Stimulated activated CD4-positive, alpha-beta T cell treated with anti-CD3 and anti-CD28 coated beads, Interleukin-2, amount 100 ng/mL, for 4 hours (primary cell): ENCODE measurements around the gene APLF.
"Not testable (repeated sequence)": the region's sequence is repeated elsewhere in the genome, so short reads cannot be mapped to it uniquely, and the experiment has no call there.

Source experiments
- DNase-seq: peaks from one replicate; pipeline ENCODE4 v3.0.0-alpha.2; 2020; ENCODE audit warnings: low read depth

The APLF gene

DNA sequence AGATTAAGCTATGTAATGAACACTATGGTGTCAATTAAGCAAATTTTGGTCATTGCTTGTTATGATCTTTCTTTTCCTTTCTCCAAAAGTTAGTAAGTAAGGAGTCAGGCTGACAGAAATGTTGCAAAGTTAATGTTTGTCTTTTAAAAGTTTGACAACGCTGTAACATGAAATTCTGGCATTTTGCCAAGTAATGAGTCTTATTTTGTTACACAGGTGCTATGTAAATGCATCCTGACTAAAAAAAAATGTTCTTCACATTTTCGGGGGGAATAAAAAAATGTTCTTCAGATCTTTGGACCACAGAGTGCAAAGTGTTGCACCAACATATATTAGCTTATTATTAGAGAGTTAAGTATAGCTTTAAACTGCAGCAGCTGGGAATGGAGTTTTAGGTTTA is 121.2 kb downstream of the APLF start:
- no peak for DNase-seq

DNA sequence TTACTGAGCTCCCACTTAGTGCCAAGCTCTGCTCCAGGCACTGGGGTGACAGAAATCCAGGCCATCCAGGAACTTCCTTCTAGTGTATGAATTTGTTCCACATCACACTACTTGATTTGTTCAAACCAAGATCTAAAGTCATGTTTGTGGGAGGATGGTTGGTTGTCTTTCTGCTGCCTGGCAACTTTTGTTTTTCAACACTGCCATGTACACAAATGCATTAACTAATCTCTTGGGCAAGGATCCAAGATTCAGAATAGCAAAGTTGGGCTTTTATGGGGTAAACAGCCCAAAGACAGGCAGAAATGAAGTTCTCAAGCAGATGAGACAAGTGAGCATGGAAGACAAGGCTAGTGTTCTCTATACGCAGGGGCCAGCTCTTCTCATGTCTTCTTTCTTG is 122.6 kb downstream of the APLF start:
- no peak for DNase-seq

DNA sequence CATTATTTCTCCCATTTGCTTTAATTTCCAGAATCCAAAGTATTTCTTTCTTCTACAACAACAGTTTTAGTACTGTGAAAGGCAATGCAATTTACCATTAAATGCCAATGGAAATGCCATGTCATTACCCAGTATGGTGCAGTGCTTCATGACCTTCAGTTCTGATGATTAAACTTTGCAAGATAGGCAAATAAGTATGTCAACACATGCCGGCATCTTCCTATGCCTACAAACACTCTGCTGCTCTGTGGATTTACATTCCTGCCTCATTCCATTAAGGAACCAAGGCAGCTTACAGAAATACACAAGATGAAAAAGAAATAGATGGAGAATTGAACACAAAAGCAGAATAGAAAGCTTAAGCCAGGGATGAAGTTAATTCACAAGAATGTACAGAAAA is 123.3 kb downstream of the APLF start:
- DNase-seq = no peak

DNA sequence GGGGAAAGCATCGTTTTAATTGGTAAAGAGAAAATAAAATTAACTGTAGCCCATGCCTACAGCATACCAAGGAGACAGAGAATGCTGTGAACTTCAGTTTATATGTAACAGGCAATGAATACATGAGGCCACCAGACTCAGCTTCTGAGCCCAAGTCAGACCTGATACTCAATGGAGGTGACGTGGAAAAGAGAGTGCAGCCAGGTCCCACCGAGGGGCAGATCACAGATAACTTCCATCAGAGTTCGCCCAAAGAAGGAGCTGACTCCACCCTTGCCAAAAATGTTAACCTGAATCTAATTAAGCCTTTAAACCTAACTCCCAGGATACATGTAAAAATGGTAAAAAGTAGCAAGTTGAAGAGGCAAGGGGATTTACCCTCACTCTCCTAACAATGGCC is 123.8 kb downstream of the APLF start:
- DNase-seq = no peak

DNA sequence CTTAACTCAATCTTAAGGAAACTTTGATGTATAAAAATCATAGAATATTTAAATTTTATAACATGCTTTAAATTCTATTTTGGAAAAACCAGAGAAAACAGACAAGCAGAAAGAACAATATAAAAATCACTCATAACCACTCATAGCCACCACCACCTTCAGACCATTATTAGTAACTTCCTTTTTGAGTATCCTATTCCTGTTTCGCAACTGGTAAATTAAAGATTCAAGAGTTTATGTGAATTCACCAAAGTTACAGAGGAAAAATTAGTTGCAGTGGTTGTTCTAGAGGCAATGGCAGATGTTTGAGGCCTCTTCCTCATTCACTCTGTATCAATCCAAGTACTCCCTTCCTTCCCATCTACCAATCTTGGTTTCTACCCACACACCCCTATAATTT is 126.7 kb downstream of the APLF start:
- no peak for DNase-seq

DNA sequence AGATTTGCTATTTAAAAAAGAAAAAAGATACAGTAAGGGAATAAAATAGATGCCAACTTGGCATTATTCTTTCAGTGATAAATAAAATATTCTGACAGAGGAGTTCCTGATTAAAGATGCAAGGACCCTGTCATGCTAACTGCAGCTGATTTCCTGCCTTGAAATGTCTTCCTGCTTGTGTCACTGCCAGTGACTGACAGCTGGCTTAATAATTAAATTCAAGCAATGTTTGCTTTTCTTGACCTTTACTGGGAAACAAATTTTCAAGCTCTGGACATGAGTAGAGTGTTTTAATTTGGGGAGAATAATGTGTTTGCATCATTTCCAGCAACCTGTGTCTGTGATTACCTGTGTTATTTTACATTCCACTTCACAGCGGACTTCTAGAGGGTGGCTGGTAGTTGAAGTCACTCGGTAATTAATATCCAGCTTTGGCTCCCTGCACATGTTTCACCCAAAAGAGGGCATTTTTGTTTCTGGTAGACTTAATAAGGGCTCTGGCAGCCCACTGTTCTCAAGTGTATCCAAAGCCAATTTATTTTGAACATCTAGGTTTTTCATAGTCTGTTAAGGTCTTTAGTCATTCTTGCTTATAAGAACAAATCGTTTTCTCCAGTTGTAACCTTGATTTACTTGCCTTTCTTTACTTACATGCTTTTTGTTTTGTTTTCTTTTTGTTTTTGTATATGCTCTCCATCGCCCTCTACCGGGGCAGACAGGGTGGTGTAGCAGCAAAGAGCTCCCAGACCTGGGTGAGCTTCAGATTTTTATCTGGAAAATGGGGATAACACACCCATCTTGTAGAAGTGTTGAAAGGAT is 127.5 kb downstream of the APLF start:
- peak; percentile 36 for DNase-seq

DNA sequence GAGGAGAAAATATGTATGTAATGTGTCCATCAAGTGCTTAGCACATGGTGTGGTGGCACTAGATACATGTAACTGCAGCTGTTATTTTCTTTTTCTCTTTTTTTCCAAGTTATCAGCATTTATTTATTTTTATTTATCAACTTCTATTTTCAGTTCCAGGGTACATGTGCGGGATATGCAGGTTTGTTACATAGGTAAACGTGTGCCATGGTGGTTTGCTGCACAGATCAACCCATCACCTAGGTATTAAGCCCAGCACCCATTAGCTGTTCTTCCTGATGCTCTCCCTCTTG is 128.1 kb downstream of the APLF start:
- not testable (repeated sequence) for DNase-seq

DNA sequence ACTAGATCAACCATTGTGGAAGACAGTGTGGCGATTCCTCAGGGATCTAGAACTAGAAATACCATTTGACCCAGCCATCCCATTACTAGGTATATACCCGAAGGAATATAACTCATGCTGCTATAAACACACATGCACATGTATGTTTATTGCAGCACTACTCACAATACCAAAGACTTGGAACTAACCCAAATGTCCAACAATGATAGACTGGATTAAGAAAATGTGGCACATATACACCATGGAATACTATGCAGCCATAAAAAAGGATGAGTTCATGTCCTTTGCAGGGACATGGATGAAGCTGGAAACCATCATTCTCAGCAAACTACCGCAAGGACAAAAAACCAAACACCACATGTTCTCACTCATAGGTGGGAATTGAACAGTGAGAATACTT is 133.1 kb downstream of the APLF start:
- not testable (repeated sequence) for DNase-seq

DNA sequence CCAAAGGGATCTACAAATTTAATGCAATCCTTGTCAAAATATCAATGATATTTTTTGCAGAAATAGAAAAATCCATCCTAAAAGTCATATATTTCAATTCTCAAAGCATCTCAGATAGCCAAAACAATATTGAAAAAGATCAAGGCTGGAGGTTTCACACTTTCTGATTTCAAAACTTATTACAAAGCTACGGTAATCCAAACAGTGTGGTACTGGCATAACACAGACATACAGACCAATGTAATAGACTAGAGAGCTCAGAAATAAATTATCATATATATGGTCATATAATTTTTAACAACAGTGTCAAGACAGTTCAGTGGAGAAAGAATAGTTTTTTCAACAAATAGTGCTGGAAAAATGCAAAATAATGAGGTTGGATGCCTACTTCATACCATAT is 135.7 kb downstream of the APLF start:
- DNase-seq = no peak

DNA sequence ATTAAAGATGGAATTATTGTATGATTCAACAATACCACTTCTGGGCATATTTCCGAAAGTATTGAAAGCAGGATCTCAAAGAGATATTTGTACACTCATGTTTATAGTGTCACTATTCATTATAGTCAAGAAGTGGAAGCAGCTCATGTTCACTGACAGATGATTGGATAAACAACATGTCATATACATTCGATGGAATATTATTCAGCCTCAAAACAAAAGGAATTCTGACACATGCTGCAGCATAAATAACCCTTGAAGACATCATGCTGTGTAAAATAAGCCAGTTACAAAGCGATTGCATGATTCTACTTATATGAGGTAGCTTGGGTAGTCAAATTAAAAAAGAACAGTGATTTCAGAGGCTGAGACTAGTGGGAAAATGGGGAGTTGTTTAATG is 136.7 kb downstream of the APLF start:
- no peak for DNase-seq

DNA sequence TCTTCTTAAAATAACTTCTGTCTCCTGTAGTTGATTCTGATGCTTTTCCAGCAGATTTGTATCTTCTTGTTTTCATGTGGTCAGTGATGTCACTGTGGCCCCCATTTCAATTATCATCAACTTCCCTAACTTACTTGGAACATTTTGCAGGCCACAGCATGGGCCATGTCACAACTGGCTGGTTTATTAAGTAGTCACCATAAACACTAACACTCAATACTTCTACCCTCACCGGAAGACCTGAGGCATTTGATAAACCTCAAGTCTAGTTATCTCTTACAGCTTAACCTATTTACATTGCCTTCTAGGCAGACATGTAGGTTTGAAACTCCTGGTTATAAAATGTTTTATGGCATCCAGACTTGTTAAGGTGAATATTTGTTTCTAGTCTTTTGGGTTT is 138.6 kb downstream of the APLF start:
- no peak for DNase-seq

DNA sequence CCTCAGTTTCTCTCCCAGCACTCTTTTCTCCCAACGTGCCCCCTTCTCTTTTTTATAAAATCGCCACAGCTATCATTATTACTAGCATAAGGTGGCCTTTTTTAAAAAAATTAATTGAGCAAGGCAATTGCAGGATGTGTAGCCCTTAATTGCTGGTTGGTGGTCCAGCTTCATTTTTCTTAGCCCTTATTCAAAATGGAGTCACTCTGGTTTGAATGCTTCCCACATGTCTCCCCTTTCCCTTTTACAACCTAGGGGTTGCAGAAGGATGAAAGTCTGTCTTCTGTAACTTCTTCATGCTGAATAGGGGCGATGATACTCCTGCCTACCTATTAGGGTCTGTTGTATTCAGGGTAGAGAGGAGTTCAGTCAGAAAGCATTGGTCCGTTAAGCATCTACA is 139.4 kb downstream of the APLF start:
- DNase-seq = no peak

DNA sequence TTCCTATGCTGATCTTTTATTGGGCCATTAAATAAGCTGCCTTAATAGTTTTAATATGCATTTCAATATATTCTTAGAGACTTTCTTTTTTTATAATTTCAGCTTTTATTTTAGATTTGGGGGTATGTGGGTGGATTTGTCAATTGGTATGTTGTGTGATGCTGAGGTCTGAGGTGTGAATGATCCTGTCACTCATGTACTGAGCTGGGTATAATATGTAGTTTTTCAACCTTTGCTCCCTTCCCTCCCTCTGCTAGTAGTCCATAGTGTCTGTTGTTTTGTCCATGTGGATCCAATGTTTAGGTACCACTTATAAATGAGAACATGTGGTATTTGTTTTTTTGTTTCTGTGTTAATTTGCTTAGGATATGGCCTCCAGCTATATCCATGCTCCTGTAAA is 140.5 kb downstream of the APLF start:
- DNase-seq = no peak

DNA sequence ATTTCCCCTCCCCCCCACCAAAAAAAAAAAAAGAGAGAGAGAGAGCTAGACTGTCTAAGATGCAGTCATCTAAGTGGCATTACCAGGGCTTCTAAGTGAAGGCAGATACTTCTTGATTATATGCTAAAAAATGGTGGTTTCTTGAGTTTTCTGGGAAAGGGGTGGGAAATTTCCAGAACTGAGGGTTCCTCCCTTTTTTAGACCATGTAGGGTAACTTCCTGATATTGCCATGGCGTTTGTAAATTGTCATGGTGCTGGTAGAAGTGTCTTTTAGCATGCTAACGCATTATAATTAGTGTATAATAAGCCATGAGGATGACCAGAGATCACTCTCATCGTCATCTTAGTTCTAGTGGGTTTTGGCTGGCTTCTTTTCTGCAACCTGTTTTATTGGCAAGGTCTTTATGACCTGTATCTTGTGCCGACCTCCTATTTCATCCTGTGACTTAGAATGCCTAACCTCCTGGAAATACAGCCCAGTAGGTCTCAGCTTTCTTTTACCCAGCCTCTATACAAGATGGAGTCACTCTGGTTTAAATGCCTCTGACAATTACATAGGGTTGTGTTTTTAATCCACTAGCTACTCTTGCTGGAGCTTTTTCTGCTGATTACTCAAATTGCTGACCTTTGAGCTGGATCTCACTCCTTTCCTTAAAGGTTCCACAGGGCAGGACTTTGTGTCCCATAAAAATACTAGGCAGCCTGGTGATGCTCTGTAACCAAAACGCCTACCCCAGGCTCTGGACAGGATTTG is 145.6 kb downstream of the APLF start:
- no peak for DNase-seq

DNA sequence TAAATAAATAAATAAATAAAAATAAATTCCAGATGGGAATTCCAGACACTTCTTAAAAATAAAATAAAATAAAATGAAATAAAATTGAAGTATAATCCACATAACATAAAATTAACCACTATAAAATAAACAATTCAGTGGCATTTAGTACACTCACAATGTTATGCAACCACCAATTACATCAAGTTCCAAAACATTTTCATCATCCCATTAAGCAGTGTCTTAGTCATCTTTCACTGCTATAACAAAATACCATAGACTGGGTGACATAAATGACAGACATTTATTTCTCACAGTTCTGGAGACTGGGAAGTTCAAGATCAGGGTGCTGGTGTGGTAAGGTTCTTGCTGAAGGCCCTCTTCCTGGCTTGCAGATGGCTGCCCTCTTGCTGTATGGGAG is 153.4 kb downstream of the APLF start:
- no peak for DNase-seq

DNA sequence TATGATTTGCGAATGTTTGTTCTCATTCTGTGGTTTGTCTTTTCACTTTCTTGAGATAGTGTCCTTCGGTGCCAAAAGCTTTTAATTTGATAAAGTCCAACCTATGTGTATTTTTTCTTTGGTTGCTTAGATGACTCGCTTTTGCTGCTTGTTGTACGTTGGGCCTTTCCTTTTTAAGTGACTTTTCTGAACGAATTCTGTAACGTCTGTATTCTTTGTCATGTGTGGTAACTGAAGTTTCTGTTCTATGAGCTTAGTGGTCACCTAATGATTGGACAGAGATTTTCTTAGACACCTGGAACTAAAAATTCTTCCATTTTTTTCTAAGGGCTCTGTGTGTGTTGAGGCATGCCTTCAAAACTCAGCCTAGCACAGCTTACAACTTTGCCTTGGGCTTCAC is 156.4 kb downstream of the APLF start:
- DNase-seq = no peak

DNA sequence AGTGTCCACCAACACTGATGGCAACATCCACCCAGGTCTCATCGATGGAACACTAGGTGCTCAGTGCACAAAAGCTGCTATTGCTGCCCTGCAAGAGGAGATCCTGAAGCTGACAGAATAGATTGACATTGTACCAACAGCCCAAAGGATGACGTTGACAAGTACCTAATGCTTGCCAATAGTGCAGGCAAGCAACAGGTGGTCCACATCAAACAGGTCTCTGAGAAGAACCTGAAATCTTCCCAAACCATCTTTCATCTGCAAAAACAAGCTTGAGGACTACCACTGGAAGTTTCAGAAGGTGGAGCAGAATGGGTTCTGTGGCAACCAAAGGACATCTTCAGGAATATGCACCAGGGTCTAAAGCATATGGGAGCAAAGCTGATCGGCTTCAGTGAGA is 160.2 kb downstream of the APLF start:
- DNase-seq = no peak
